ENCODE data around the gene HOTAIR. TPM values are rescaled to one million over a fixed set of nuclear protein-coding genes. Genes with fewer than 3 reads are reported as not detected.

Gene HOTAIR
- total RNA-seq, 1 experiment from 2014 or later: not detected

GRCh38 chr12:53998110-53998899, 23.6 kb upstream of the HOTAIR start:
- Mint-ChIP-seq H3K4me1 (ENCODE audit: low read depth, unreplicated experiment) (peaks cover 31% of the 10 kb centered on the region), H3K27ac (ENCODE audit: unreplicated experiment) (no peak overlapping the region), H3K27me3 (ENCODE audit: unreplicated experiment) (peaks cover 89% of the 10 kb centered on the region), H3K9me3 (ENCODE audit: low read depth, unreplicated experiment) (no peaks in the 10 kb centered on the region), H3K36me3 (ENCODE audit: insufficient read depth, unreplicated experiment) (peaks cover 27% of the 10 kb centered on the region), H3K4me3 (ENCODE audit: low read depth, unreplicated experiment) (no peak overlapping the region)
- TF ChIP-seq CTCF (IDR thresholded peaks at IDR 0.05; ENCODE audit: unreplicated experiment): no peak
- no peak for DNase-seq
- intact Hi-C loops (cut with micrococcal nuclease; ENCODE audit: unreplicated experiment): no loop called here
- no TSS peak for BruUV-seq (replicated peaks)
- CTCF ChIA-PET: interaction anchor here (1.0 kb wide), 1 partner anchor 207 kb away, joined by 3 read pairs; no protein-coding TSS in a partner anchor

- no peak overlapping the region for H3K4me3 Mint-ChIP-seq (ENCODE audit: low read depth, unreplicated experiment)
- CTCF ChIA-PET: interaction anchor here (1.2 kb wide), 1 partner anchor 13 kb away, joined by 3 read pairs; the partner anchor contains the start of gene HOXC10
Observed at GRCh38 chr12:53997204-53998109, 22.7 kb upstream of the HOTAIR start.

GRCh38 chr12:53996240-53997203, 21.8 kb upstream of the HOTAIR start:
- peaks cover 31% of the 10 kb centered on the region for H3K4me1 Mint-ChIP-seq (ENCODE audit: low read depth, unreplicated experiment)
- no peak for DNase-seq
- CTCF ChIA-PET: interaction anchor here (1.2 kb wide), 1 partner anchor 12 kb away, joined by 3 read pairs; the partner anchor contains the start of gene HOXC10
- H3K4me3 Mint-ChIP-seq (ENCODE audit: low read depth, unreplicated experiment): peak overlapping the region; percentile 64
- peaks cover 89% of the 10 kb centered on the region for H3K27me3 Mint-ChIP-seq (ENCODE audit: unreplicated experiment)
- intact Hi-C loops (cut with micrococcal nuclease; ENCODE audit: unreplicated experiment): no loop called here
- H3K9me3 Mint-ChIP-seq (ENCODE audit: low read depth, unreplicated experiment): no peaks in the 10 kb centered on the region
- TSS peak; percentile 48 for BruUV-seq (replicated peaks)
- no peak for TF ChIP-seq CTCF (IDR thresholded peaks at IDR 0.05; ENCODE audit: unreplicated experiment)
- H3K27ac Mint-ChIP-seq (ENCODE audit: unreplicated experiment): peak overlapping the region; percentile 59
- H3K36me3 Mint-ChIP-seq (ENCODE audit: insufficient read depth, unreplicated experiment): peaks cover 27% of the 10 kb centered on the region

More at GRCh38 chr12:53997204-53998109, 22.7 kb upstream of the HOTAIR start:
- H3K27me3 Mint-ChIP-seq (ENCODE audit: unreplicated experiment): peaks cover 89% of the 10 kb centered on the region
- H3K9me3 Mint-ChIP-seq (ENCODE audit: low read depth, unreplicated experiment): no peaks in the 10 kb centered on the region
- H3K4me1 Mint-ChIP-seq (ENCODE audit: low read depth, unreplicated experiment): peaks cover 31% of the 10 kb centered on the region
- TF ChIP-seq CTCF (IDR thresholded peaks at IDR 0.05; ENCODE audit: unreplicated experiment): no peak
- no peak for DNase-seq
- intact Hi-C loops (cut with micrococcal nuclease; ENCODE audit: unreplicated experiment): no loop called here
- BruUV-seq (replicated peaks): no TSS peak
- H3K27ac Mint-ChIP-seq (ENCODE audit: unreplicated experiment): no peak overlapping the region
- peaks cover 27% of the 10 kb centered on the region for H3K36me3 Mint-ChIP-seq (ENCODE audit: insufficient read depth, unreplicated experiment)

All from Calu3 (cell line).